ENCODE results near the gene TP53BP2. TPM values are rescaled to one million over a fixed set of nuclear protein-coding genes. Genes with fewer than 3 reads are reported as not detected.

The TP53BP2 gene
- total RNA-seq, 1 experiment from 2014 or later = 32.0 TPM

DNA sequence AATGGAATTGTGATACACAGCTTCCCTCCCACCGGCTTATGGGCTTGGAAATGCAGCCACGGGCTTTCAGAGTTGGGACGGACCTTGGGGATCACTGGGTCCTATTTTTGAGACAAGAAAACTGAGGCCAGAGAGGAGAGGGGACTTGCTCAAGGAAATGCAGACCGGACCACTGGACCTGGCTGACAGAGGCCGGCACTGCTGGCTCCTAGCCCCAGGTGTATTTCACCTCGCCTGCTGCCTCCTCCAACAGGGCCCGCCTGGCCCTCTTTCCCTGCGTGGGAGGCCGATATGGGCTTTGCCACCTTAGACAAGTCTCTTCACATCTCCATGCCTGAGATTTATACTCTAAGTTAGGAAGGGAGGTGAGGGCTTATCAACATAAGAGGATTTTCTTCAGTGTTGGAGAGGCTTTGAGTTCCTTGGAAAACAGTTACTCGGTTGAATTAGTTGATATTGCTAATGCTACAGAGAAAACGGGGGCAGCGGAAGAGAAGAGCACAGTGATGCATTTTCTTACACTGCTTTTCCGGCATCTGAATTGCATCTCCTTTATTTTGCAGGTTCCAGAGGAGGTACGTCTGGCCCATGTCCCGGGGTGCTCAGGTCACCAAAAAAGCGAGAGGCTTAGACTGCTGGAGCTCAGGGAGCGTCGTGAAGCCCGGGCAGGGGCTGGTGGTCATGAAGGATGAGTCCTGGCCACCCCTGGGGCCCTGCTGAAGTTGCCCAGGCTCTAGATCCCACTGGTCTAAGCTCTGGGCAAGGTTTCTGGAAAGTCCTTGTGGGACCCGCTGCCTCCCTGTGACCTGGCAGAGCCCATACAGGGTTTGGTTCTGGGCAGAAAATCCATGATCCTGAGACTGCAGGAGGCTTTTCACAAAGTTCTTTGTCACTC is 88.7 kb downstream of the TP53BP2 start:
- Histone ChIP-seq H4K20me1 (ENCODE audit: low read length) (no peaks in the 10 kb centered on the region), H3K27me3 (ENCODE audit: low read length) (no peaks in the 10 kb centered on the region), H3K4me3 (ENCODE audit: low read length) (no peak overlapping the region), H3K9me3 (ENCODE audit: low read length) (no peaks in the 10 kb centered on the region), H3K4me1 (ENCODE audit: insufficient read depth, low read length) (no peaks in the 10 kb centered on the region), H3K4me2 (ENCODE audit: low read length) (no peak overlapping the region), H2AFZ (ENCODE audit: low read length) (no peak overlapping the region), H3K27ac (ENCODE audit: low read length) (no peak overlapping the region), H3K9me2 (replicated peaks; ENCODE audit: low read length) (no peaks in the 10 kb centered on the region), H3K36me3 (ENCODE audit: low read depth, low read length) (peaks cover 99% of the 10 kb centered on the region), H3F3A (ENCODE audit: low read length, unreplicated experiment) (no peaks in the 10 kb centered on the region), H3K79me2 (ENCODE audit: low read length) (no peaks in the 10 kb centered on the region), H3K9ac (ENCODE audit: low read length) (no peak overlapping the region)
- ATAC-seq (no peak; the same call in 1 of the 2 replicates), DNase-seq (no peak)
- intact Hi-C loops (cut with micrococcal nuclease) = no loop called here
- POLR2A ChIA-PET (ENCODE audit: unreplicated experiment) = no interaction called here
- BruUV-seq (replicated peaks) = no TSS peak
- no peak for TF ChIP-seq EZH2 (IDR thresholded peaks at IDR 0.05; ENCODE audit: low read length, unreplicated experiment)
- TF ChIP-seq, protein P1, sequence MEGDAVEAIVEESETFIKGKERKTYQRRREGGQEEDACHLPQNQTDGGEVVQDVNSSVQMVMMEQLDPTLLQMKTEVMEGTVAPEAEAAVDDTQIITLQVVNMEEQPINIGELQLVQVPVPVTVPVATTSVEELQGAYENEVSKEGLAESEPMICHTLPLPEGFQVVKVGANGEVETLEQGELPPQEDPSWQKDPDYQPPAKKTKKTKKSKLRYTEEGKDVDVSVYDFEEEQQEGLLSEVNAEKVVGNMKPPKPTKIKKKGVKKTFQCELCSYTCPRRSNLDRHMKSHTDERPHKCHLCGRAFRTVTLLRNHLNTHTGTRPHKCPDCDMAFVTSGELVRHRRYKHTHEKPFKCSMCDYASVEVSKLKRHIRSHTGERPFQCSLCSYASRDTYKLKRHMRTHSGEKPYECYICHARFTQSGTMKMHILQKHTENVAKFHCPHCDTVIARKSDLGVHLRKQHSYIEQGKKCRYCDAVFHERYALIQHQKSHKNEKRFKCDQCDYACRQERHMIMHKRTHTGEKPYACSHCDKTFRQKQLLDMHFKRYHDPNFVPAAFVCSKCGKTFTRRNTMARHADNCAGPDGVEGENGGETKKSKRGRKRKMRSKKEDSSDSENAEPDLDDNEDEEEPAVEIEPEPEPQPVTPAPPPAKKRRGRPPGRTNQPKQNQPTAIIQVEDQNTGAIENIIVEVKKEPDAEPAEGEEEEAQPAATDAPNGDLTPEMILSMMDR (conservative IDR thresholded peaks at IDR 0.05; ENCODE audit: low read depth, low read length) = no peak
- TF ChIP-seq EZH2phosphoT487 (IDR thresholded peaks at IDR 0.05; ENCODE audit: borderline replicate concordance, low read length) = no peak
- CTCF ChIA-PET = no interaction called here

- H2AFZ ChIP-seq (ENCODE audit: low read length) = no peak overlapping the region
- H3K4me1 ChIP-seq (ENCODE audit: insufficient read depth, low read length) = no peaks in the 10 kb centered on the region
- no peak for TF ChIP-seq EZH2phosphoT487 (IDR thresholded peaks at IDR 0.05; ENCODE audit: borderline replicate concordance, low read length)
- no peak for TF ChIP-seq EZH2 (IDR thresholded peaks at IDR 0.05; ENCODE audit: low read length, unreplicated experiment)
- TF ChIP-seq, protein P1 (conservative IDR thresholded peaks at IDR 0.05; ENCODE audit: low read depth, low read length) = no peak
- H3K27ac ChIP-seq (ENCODE audit: low read length) = no peak overlapping the region
- ChIA-PET POLR2A (ENCODE audit: unreplicated experiment) (no interaction called here), CTCF (no interaction called here)
- H3K9me2 ChIP-seq (replicated peaks; ENCODE audit: low read length) = no peaks in the 10 kb centered on the region
- H3K4me2 ChIP-seq (ENCODE audit: low read length) = no peak overlapping the region
- ATAC-seq = no peak
- H3K36me3 ChIP-seq (ENCODE audit: low read depth, low read length) = peaks cover 99% of the 10 kb centered on the region
- H3K9me3 ChIP-seq (ENCODE audit: low read length) = no peaks in the 10 kb centered on the region
- H4K20me1 ChIP-seq (ENCODE audit: low read length) = no peaks in the 10 kb centered on the region
- DNase-seq = no peak
- H3K9ac ChIP-seq (ENCODE audit: low read length) = no peak overlapping the region
- H3K27me3 ChIP-seq (ENCODE audit: low read length) = no peaks in the 10 kb centered on the region
- no TSS peak for BruUV-seq (replicated peaks)
- no peaks in the 10 kb centered on the region for H3K79me2 ChIP-seq (ENCODE audit: low read length)
- H3K4me3 ChIP-seq (ENCODE audit: low read length) = no peak overlapping the region
- intact Hi-C loops (cut with micrococcal nuclease) = no loop called here
- H3F3A ChIP-seq (ENCODE audit: low read length, unreplicated experiment) = no peaks in the 10 kb centered on the region
These were observed 89.6 kb downstream of the TP53BP2 start for GRCh38 chr1:223755992-223756775.

Data from PC-3 (cell line).